GM12873 (cell line): Measurements from ENCODE around the gene AGPAT3.

Experiments used
- TF ChIP-seq, protein P1 (sequence below): IDR thresholded peaks from 2 replicates; pipeline ENCODE4 v1.5.1; 2012; ENCODE audit warnings: low read depth, mild to moderate bottlenecking, moderate library complexity, low read length, control low read depth; ENCODE audit not compliant: insufficient read depth; ENCODE audit errors: missing control alignments

The AGPAT3 gene

GRCh38 chr21:43925096-43925481 lies 60.1 kb downstream of the AGPAT3 start:
- TF ChIP-seq, protein P1, sequence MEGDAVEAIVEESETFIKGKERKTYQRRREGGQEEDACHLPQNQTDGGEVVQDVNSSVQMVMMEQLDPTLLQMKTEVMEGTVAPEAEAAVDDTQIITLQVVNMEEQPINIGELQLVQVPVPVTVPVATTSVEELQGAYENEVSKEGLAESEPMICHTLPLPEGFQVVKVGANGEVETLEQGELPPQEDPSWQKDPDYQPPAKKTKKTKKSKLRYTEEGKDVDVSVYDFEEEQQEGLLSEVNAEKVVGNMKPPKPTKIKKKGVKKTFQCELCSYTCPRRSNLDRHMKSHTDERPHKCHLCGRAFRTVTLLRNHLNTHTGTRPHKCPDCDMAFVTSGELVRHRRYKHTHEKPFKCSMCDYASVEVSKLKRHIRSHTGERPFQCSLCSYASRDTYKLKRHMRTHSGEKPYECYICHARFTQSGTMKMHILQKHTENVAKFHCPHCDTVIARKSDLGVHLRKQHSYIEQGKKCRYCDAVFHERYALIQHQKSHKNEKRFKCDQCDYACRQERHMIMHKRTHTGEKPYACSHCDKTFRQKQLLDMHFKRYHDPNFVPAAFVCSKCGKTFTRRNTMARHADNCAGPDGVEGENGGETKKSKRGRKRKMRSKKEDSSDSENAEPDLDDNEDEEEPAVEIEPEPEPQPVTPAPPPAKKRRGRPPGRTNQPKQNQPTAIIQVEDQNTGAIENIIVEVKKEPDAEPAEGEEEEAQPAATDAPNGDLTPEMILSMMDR: no peak

DNA sequence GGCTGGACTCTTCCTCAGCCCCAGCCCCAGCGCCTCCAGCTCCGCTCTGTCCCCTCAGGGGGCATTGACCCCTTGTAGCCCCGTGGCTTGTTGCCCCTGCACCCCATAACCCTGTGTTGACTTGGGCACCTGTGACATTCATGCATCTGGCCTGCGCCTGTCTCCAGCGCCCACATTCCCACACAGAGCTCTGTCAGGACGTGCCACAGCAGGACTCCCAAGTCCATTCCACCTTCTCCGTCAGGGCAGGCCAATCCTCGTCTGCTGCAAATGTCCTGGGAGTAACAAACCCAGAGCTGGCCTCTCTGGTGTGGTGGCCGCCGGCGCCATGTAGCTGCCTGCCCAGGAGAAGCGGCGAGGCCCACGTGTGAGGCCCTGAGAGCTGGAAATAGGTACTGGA lies 60.6 kb downstream of the AGPAT3 start:
- TF ChIP-seq, protein P1: no peak

- TF ChIP-seq, protein P1: no peak
These were observed 61.2 kb downstream of the AGPAT3 start for GRCh38 chr21:43926196-43926595.

- TF ChIP-seq, protein P1: no peak
These were observed 62.7 kb downstream of the AGPAT3 start for GRCh38 chr21:43927591-43928221.

DNA sequence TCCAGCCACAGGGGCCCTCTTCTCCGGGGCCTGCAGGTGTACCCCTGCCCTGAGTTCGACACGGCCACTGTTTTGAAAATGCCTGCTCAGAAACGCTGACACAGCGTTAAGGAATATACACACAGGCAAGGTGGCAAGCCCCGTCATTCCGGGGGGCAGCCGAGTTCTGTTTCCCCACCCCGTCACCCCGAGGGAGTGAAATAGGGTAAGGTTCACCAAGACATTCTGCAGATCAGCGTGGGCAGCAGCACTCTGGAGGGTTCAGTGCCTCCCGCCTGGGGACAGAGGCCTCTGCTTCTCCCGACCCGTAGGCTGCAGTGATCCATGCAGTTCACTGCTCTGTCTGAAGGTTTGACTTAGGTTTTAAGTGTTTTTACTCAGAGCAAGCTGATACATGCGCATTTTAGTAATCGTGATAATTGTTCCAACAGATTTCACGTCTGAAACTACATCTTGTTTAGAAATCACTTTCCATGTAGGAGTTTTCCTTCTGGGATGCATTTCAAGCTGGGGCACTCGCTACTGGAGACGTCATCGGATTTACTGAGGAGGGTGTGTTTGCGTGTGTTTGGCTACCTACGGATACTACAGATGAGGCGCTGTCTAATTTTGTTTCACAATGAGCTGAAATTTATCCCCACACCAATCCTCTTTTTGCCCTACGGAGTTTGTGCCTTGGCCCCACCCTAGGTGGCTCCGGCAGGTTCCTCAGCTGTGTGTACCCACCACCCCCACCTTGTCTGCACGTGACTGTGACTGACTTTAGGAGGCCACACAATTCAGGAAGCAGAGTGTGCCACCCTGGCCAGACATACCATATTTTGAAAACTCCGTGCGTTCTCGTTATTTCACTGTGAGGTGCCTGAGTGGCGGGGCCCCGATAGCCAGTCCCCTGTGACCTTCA lies 63.5 kb downstream of the AGPAT3 start:
- TF ChIP-seq, protein P1: no peak

DNA sequence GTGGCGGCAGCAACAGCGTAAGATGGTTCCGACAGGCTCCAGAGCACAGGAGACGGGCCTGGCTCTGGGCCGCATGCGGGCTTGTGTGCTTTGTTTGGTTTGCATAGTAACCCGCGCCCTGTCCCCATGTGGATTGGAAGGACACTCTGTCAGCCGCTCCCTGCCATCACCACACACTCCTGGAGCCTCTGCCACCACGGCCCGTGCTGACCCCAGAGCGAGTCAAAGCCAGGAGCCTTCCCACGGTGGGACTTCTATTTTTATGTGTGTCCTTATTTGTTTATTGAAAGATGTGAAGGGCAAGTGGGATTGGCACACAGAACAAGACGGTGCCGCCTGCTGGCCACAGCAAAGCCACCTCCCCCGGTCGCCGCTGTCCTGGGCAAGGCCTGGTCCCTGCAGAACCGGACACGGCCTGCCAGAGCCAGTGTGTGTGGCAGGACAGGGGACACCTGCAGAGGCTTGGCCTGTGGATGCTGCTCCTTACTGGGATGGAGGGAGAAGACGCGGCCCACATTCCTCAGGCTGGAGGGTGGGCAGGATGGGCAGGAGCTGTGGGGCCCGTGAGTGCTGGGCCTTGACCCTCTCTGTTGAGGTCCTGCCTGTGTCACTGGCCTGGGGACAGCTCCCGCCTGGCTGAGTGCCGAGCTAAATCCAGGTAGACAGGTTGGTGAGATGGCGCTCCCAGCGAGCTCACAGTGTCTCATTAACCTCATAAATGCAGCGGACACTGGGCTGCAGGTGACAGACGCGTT lies 64.4 kb downstream of the AGPAT3 start:
- TF ChIP-seq, protein P1: no peak
